Esophagus (tissue), 2 donors: Measurements from ENCODE around the gene EPHA5. TPM values are rescaled to one million over a fixed set of nuclear protein-coding genes. Genes with fewer than 3 reads are reported as not detected.

ENCODE experiments used
- H3K27ac ChIP-seq, 2 donors: one replicate each; pipeline ENCODE4 v1.5.1; 2013; ENCODE audit warnings: low read depth in 2 of 2, mild to moderate bottlenecking in 2 of 2, inconsistent platforms in 1 of 2, low read length in 1 of 2, moderate library complexity in 1 of 2
- H3K27me3 ChIP-seq, 2 donors: one replicate each; pipeline ENCODE4 v1.6.1; 2013; ENCODE audit warnings: low read length in 2 of 2, control low read depth in 1 of 2, mild to moderate bottlenecking in 1 of 2; ENCODE audit not compliant: insufficient read depth in 2 of 2, control insufficient read depth in 1 of 2
- H3K36me3 ChIP-seq, 2 donors: one replicate each; pipeline ENCODE4 v1.6.1; 2013; ENCODE audit warnings: low read length in 1 of 2; ENCODE audit not compliant: control insufficient read depth in 2 of 2, insufficient read depth in 2 of 2
- H3K4me1 ChIP-seq, 2 donors: one replicate each; pipeline ENCODE4 v1.6.1; 2013; ENCODE audit warnings: low read length in 1 of 2; ENCODE audit not compliant: control insufficient read depth in 2 of 2, insufficient read depth in 2 of 2
- H3K4me3 ChIP-seq, 2 donors: one replicate each; pipeline ENCODE4 v1.5.1; 2013; ENCODE audit warnings: low read length in 2 of 2, mild to moderate bottlenecking in 2 of 2, low read depth in 1 of 2, moderate library complexity in 1 of 2
- H3K9me3 ChIP-seq, 2 donors: one replicate each; pipeline ENCODE4 v1.6.1; 2013; ENCODE audit warnings: mild to moderate bottlenecking in 2 of 2, low read depth in 1 of 2, low read length in 1 of 2, moderate library complexity in 1 of 2; ENCODE audit not compliant: control insufficient read depth in 2 of 2, insufficient read depth in 1 of 2
- WGBS, 2 donors: extraction: QIAGEN DNeasy Blood & Tissue Kit; methylation state at CpG; one replicate each; pipeline ENCODE4 v1.1.7; 2013; 5-methylcytosine and 5-hydroxymethylcytosine counted together
- polyA plus RNA-seq, 2 donors: library from polyadenylated mRNA; stranded (reverse); fragments of 200-250 nt; gene quantifications; one replicate each; pipeline ENCODE4 v1.2.3, GENCODE V29; 2013
- donor health status: healthy with polysubstance abuse.
- donor health status: Bipolar disorder and iron deficiency.

The EPHA5 gene
- polyA plus RNA-seq, 2 donors = under 0.01 TPM

- H3K27ac ChIP-seq = no peak overlapping the region
- 75 to 79% methylated on average over 3 of the region's 3 CpGs for WGBS, 2 donors
- H3K9me3 ChIP-seq = no peaks in the 10 kb centered on the region
- H3K27me3 ChIP-seq = peaks cover 0 to 11% of the 10 kb centered on the region in 2 donors
- H3K4me1 ChIP-seq = peaks cover 6 to 7% of the 10 kb centered on the region in 2 donors
- no peaks in the 10 kb centered on the region for H3K36me3 ChIP-seq
- H3K4me3 ChIP-seq = no peak overlapping the region
These were observed 4.3 kb downstream of the EPHA5 start for GRCh38 chr4:65665771-65666523.

DNA sequence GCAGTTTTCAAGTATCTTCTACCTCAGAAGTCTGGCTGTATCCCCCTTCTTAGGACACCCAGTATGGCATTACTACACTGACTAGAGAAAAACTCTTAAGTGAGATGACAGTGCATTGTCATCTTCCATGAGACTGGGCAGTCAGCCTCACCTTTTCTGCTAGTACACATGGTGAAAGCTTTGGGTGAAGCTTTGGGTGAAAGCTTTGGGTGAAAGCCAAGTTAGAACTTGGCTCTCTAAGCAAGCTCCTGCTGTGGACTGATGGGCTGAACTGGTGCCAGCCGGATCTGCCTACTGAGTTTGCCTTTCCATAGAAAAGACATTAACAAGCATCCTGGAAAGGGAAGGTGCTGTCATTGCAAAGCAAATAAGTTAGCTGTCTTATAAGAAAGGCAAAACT lies 8.8 kb downstream of the EPHA5 start:
- Histone ChIP-seq H3K4me3 (no peak overlapping the region), H3K36me3 (no peaks in the 10 kb centered on the region), H3K27me3 (peaks cover 0 to 2% of the 10 kb centered on the region in 2 donors), H3K27ac (no peak overlapping the region), H3K4me1 (no peaks in the 10 kb centered on the region), H3K9me3 (no peaks in the 10 kb centered on the region)
- 36 to 45% methylated on average over 1 of the region's 1 CpG for WGBS, 2 donors

DNA sequence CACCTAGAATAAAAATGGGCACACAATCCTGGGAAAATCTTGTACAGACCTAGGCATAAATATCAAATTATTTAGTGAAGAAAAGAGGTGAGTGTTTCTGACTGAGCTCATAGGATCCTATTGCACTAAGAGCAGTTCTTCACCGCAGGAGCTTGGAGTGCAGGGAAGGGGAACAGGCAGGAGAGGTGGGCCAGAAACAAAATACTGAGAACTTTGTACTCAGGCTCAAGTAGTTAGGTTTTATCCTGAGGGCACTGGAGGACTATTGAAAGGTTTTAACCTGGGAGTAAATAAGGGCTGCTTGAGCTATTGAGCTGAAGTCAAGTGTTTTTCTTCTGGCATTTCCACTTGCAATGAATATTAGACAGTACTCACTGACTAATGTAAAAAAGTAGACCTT lies 12.2 kb downstream of the EPHA5 start:
- WGBS, 2 donors = 72 to 79% methylated on average over 1 of the region's 1 CpG
- no peaks in the 10 kb centered on the region for H3K4me1 ChIP-seq
- H3K36me3 ChIP-seq = no peaks in the 10 kb centered on the region
- H3K27me3 ChIP-seq = no peaks in the 10 kb centered on the region
- no peak overlapping the region for H3K4me3 ChIP-seq
- no peaks in the 10 kb centered on the region for H3K9me3 ChIP-seq
- no peak overlapping the region for H3K27ac ChIP-seq

GRCh38 chr4:65656008-65656407 lies 14.3 kb downstream of the EPHA5 start:
- no peak overlapping the region for H3K4me3 ChIP-seq
- no peak overlapping the region for H3K27ac ChIP-seq
- H3K36me3 ChIP-seq = no peaks in the 10 kb centered on the region
- H3K27me3 ChIP-seq = no peaks in the 10 kb centered on the region
- H3K4me1 ChIP-seq = no peaks in the 10 kb centered on the region
- H3K9me3 ChIP-seq = no peaks in the 10 kb centered on the region

GRCh38 chr4:65654976-65655375 lies 15.3 kb downstream of the EPHA5 start:
- Histone ChIP-seq H3K27ac (no peak overlapping the region), H3K27me3 (no peaks in the 10 kb centered on the region), H3K9me3 (no peaks in the 10 kb centered on the region), H3K36me3 (no peaks in the 10 kb centered on the region), H3K4me3 (no peak overlapping the region), H3K4me1 (no peaks in the 10 kb centered on the region)
- 85 to 88% methylated on average over 1 of the region's 1 CpG for WGBS, 2 donors

DNA sequence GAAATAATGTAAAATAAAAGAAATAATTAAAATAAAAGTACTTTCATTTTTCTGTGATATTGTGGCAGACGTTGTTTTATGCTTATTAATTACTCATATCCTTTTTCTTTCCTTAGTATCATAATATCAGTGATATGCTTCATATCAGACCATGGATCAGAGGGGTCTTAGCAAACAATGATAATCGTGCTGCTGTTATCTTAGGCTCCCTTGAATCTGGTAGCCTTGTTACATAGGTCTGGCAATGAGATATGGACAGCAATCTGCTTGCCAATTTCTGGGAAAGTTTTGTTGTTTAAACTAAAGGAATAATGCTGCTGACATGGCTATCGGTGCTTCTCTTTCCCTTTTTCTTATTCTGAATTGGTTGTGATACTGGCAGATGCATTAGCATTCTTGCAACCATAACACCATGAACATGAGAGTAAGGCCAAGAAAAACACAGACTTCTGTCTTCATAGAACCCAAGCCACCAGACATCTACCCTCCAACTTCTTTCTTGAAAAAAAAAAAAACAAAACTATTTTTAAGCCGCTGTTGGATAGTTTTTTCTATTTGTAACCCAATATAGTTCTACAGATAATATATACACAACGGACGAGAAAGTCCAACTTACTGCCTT lies 16.4 kb downstream of the EPHA5 start:
- H3K4me3 ChIP-seq = no peak overlapping the region
- H3K27me3 ChIP-seq = no peaks in the 10 kb centered on the region
- WGBS, 2 donors = 75 to 79% methylated on average over 6 of the region's 6 CpGs
- H3K27ac ChIP-seq = no peak overlapping the region
- H3K4me1 ChIP-seq = no peaks in the 10 kb centered on the region
- no peaks in the 10 kb centered on the region for H3K9me3 ChIP-seq
- no peaks in the 10 kb centered on the region for H3K36me3 ChIP-seq

GRCh38 chr4:65651751-65652150 lies 18.5 kb downstream of the EPHA5 start:
- Histone ChIP-seq H3K27ac (no peak overlapping the region), H3K4me3 (no peak overlapping the region), H3K27me3 (no peaks in the 10 kb centered on the region), H3K4me1 (no peaks in the 10 kb centered on the region), H3K36me3 (no peaks in the 10 kb centered on the region), H3K9me3 (no peaks in the 10 kb centered on the region)
- 63 to 69% methylated on average over 3 of the region's 3 CpGs for WGBS, 2 donors

GRCh38 chr4:65651031-65651430 lies 19.3 kb downstream of the EPHA5 start:
- Histone ChIP-seq H3K27me3 (no peaks in the 10 kb centered on the region), H3K36me3 (no peaks in the 10 kb centered on the region), H3K27ac (no peak overlapping the region), H3K9me3 (no peaks in the 10 kb centered on the region), H3K4me1 (no peaks in the 10 kb centered on the region), H3K4me3 (no peak overlapping the region)
- 42 to 52% methylated on average over 1 of the region's 1 CpG for WGBS, 2 donors

GRCh38 chr4:65646136-65646535 lies 24.2 kb downstream of the EPHA5 start:
- H3K27ac ChIP-seq = no peak overlapping the region
- H3K36me3 ChIP-seq = no peaks in the 10 kb centered on the region
- H3K4me3 ChIP-seq = no peak overlapping the region
- H3K27me3 ChIP-seq = no peaks in the 10 kb centered on the region
- no peaks in the 10 kb centered on the region for H3K9me3 ChIP-seq
- 76 to 77% methylated on average over 1 of the region's 1 CpG for WGBS, 2 donors
- no peaks in the 10 kb centered on the region for H3K4me1 ChIP-seq

- Histone ChIP-seq H3K9me3 (no peaks in the 10 kb centered on the region), H3K4me1 (no peaks in the 10 kb centered on the region), H3K36me3 (no peaks in the 10 kb centered on the region), H3K27me3 (no peaks in the 10 kb centered on the region), H3K27ac (no peak overlapping the region), H3K4me3 (no peak overlapping the region)
- WGBS, 2 donors = 37 to 47% methylated on average over 1 of the region's 1 CpG
These were observed 25.1 kb downstream of the EPHA5 start for GRCh38 chr4:65645185-65645584.
